CD14-positive monocyte (primary cell): Measurements from ENCODE around the gene HHEX. TPM values are rescaled to one million over a fixed set of nuclear protein-coding genes. Genes with fewer than 3 reads are reported as not detected.
"Not testable (repeated sequence)": the region's sequence is repeated elsewhere in the genome, so short reads cannot be mapped to it uniquely, and the experiment has no call there.

Experiments used
- DNase-seq, 3 donors: peaks; one replicate each; pipeline ENCODE4 v3.0.0-alpha.2; 2011 to 2022
- H2AFZ ChIP-seq: 2 replicates; pipeline ENCODE4 v1.6.0; 2012; ENCODE audit warnings: mild to moderate bottlenecking, low read depth, low read length, inconsistent platforms; ENCODE audit not compliant: insufficient read depth, poor library complexity, severe bottlenecking
- H3K27ac ChIP-seq, 2 donors: 1 replicate in 1 of 2; 2 replicates in 1 of 2; pipeline ENCODE4 v1.5.1; 2012 to 2013; ENCODE audit warnings: low read length in 2 of 2, control low read depth in 1 of 2, inconsistent platforms in 1 of 2, low read depth in 1 of 2, mild to moderate bottlenecking in 1 of 2
- H3K27me3 ChIP-seq, 2 donors: one replicate each; pipeline versions ENCODE4 v1.6.0 to v1.6.1; 2011 to 2013; ENCODE audit warnings: low read length in 2 of 2; ENCODE audit not compliant: control insufficient read depth in 2 of 2, insufficient read depth in 2 of 2
- H3K36me3 ChIP-seq, 2 donors: replicated peaks in 1 of 2; 1 replicate in 1 of 2; 2 replicates in 1 of 2; pipeline versions ENCODE4 v1.5.1 to v1.6.1; 2012 to 2013; ENCODE audit warnings: low read length in 2 of 2, control low read depth in 1 of 2, inconsistent platforms in 1 of 2, mild to moderate bottlenecking in 1 of 2; ENCODE audit not compliant: insufficient read depth in 2 of 2, control insufficient read depth in 1 of 2
- H3K4me1 ChIP-seq, 2 donors: 1 replicate in 1 of 2; 2 replicates in 1 of 2; pipeline versions ENCODE4 v1.5.1 to v1.6.1; 2012 to 2013; ENCODE audit warnings: low read length in 2 of 2, control low read depth in 1 of 2, inconsistent platforms in 1 of 2, mild to moderate bottlenecking in 1 of 2, moderate library complexity in 1 of 2; ENCODE audit not compliant: insufficient read depth in 2 of 2, control insufficient read depth in 1 of 2
- H3K4me2 ChIP-seq: replicated peaks from 2 replicates; pipeline ENCODE3; 2012; ENCODE audit warnings: low read length, moderate library complexity, mild to moderate bottlenecking; ENCODE audit not compliant: poor library complexity, severe bottlenecking; ENCODE audit errors: extremely low read depth
- H3K4me3 ChIP-seq, 3 experiments: fragments of 200-600 bp in 1 of 3; sonication (generic) in 1 of 3; replicated peaks in 1 of 3; 1 replicate in 2 of 3; 2 replicates in 1 of 3; pipeline ENCODE4 v1.5.1; 2011 to 2013; ENCODE audit warnings: low read length in 3 of 3, mild to moderate bottlenecking in 3 of 3, control low read depth in 2 of 3, low read depth in 2 of 3, inconsistent platforms in 1 of 3, moderate library complexity in 1 of 3
- H3K79me2 ChIP-seq: 2 replicates; pipeline ENCODE4 v1.6.0; 2012; ENCODE audit warnings: mild to moderate bottlenecking, control low read depth, inconsistent platforms, low read length, moderate library complexity; ENCODE audit not compliant: insufficient read depth
- H3K9ac ChIP-seq: 2 replicates; pipeline ENCODE4 v1.6.0; 2017; ENCODE audit warnings: low read length, mild to moderate bottlenecking; ENCODE audit not compliant: insufficient read depth, poor library complexity, severe bottlenecking
- H3K9me3 ChIP-seq, 2 donors: replicated peaks in 1 of 2; 1 replicate in 1 of 2; 2 replicates in 1 of 2; pipeline versions ENCODE4 v1.5.1 to v1.6.1; 2012 to 2013; ENCODE audit warnings: low read length in 2 of 2, control low read depth in 1 of 2; ENCODE audit not compliant: control insufficient read depth in 1 of 2, insufficient read depth in 1 of 2
- H4K20me1 ChIP-seq: 2 replicates; pipeline ENCODE4 v1.6.0; 2012; ENCODE audit warnings: mild to moderate bottlenecking, low read length, control low read depth, moderate library complexity; ENCODE audit not compliant: insufficient read depth
- H3K27ac Mint-ChIP-seq, 7 donors: one replicate each; pipeline ENCODE4 v1.8.0; 2020; ENCODE audit warnings: mild to moderate bottlenecking in 7 of 7, mixed read lengths in 7 of 7, moderate library complexity in 6 of 7, inconsistent platforms in 2 of 7
- H3K27me3 Mint-ChIP-seq, 3 donors: one replicate each; pipeline ENCODE4 v1.8.0; 2021 to 2022; ENCODE audit warnings: low read depth in 3 of 3, mild to moderate bottlenecking in 3 of 3, mixed read lengths in 3 of 3, moderate library complexity in 3 of 3, inconsistent platforms in 1 of 3
- H3K36me3 Mint-ChIP-seq, 2 donors: one replicate each; pipeline ENCODE4 v1.8.0; 2020; ENCODE audit warnings: mixed read lengths in 2 of 2, inconsistent platforms in 1 of 2, mild to moderate bottlenecking in 1 of 2
- H3K4me1 Mint-ChIP-seq: one replicate; pipeline ENCODE4 v1.8.0; 2020; ENCODE audit warnings: mild to moderate bottlenecking, mixed read lengths
- H3K4me3 Mint-ChIP-seq, 2 donors: one replicate each; pipeline ENCODE4 v1.8.0; 2020; ENCODE audit warnings: mild to moderate bottlenecking in 2 of 2, mixed read lengths in 2 of 2, moderate library complexity in 1 of 2
- H3K9me3 Mint-ChIP-seq, 7 donors: one replicate each; pipeline ENCODE4 v1.8.0; 2020 to 2022; ENCODE audit warnings: mixed read lengths in 7 of 7, mild to moderate bottlenecking in 6 of 7, moderate library complexity in 6 of 7, inconsistent platforms in 2 of 7
- CTCF ChIP-seq: fragments of 200-600 bp; IDR thresholded peaks from one replicate; pipeline ENCODE4 v1.8.0; 2022; ENCODE audit warnings: antibody characterized with exemption, mild to moderate bottlenecking
- WGBS: methylation state at CpG from one replicate; pipeline ENCODE4 v1.1.5; 2013; ENCODE audit warnings: missing lambda C conversion rate; ENCODE audit not compliant: insufficient coverage; 5-methylcytosine and 5-hydroxymethylcytosine counted together
- intact Hi-C, 2 donors: fragments of 100-400 bp; cut with micrococcal nuclease; formaldehyde crosslinking; loops; one replicate each; pipeline versions ENCODE4 v1.15.0 to v1.15.1; 2023
- polyA plus RNA-seq, 3 donors: library from polyadenylated mRNA; depleted of rRNA in 1 of 3; unstranded in 2 of 3; stranded (reverse) in 1 of 3; fragments of 300-500 nt in 2 of 3; fragments of >200 nt in 1 of 3; fragmentation: Illumina TruSeq in 2 of 3; gene quantifications; 1 replicate in 2 of 3; 2 replicates in 1 of 3; pipeline ENCODE4 v1.2.3, GENCODE V29; 2012 to 2021

The HHEX gene
- polyA plus RNA-seq, 3 donors = 33.6 to 54.6 (median 51.2) TPM

GRCh38 chr10:92740762-92741161 is 51.0 kb downstream of the HHEX start:
- H3K4me3 Mint-ChIP-seq = no peak overlapping the region
- Histone ChIP-seq H3K36me3 (no peaks in the 10 kb centered on the region), H4K20me1 (no peaks in the 10 kb centered on the region), H3K4me1 (peaks cover 21% of the 10 kb centered on the region in 2 donors), H3K4me3 (no peak overlapping the region), H3K9ac (no peak overlapping the region), H3K79me2 (no peaks in the 10 kb centered on the region), H3K27ac (no peak overlapping the region), H2AFZ (no peak overlapping the region), H3K9me3 (no peaks in the 10 kb centered on the region), H3K4me2 (no peak overlapping the region), H3K27me3 (no peaks in the 10 kb centered on the region)
- peaks cover 0 to 2% (median 2%) of the 10 kb centered on the region in 3 donors for H3K27me3 Mint-ChIP-seq
- H3K36me3 Mint-ChIP-seq = peaks cover 6 to 8% of the 10 kb centered on the region in 2 donors
- TF ChIP-seq CTCF = no peak
- no peak for DNase-seq
- peaks cover 0 to 7% (median 2%) of the 10 kb centered on the region in 7 donors for H3K9me3 Mint-ChIP-seq
- intact Hi-C loops = loop anchor here in 1 of 2 donors (5.0 kb wide), 1 partner anchor 33 kb away; no protein-coding TSS in a partner anchor
- H3K4me1 Mint-ChIP-seq = peaks cover 40% of the 10 kb centered on the region
- WGBS = 95% methylated on average over 2 of the region's 3 CpGs
- H3K27ac Mint-ChIP-seq = peak overlapping the region in 1 of 7 donors; percentile 71

- H3K27ac Mint-ChIP-seq = peak overlapping the region in 5 of 7 donors; percentile 77 to 91 (median 85)
- H2AFZ ChIP-seq, H3K9me3 ChIP-seq, H3K27me3 ChIP-seq, H3K36me3 ChIP-seq, H4K20me1 ChIP-seq, H3K79me2 ChIP-seq, H3K36me3 Mint-ChIP-seq, H3K9me3 Mint-ChIP-seq, H3K4me3 ChIP-seq, H3K27me3 Mint-ChIP-seq, H3K9ac ChIP-seq, H3K4me2 ChIP-seq: not testable (repeated sequence)
- H3K4me1 Mint-ChIP-seq = peaks cover 41% of the 10 kb centered on the region
- peaks cover 21% of the 10 kb centered on the region in 2 donors for H3K4me1 ChIP-seq
- H3K4me3 Mint-ChIP-seq = peak overlapping the region in 1 of 2 donors; percentile 48
- peak overlapping the region in 1 of 2 donors; percentile 66 for H3K27ac ChIP-seq
- WGBS = no CpG with 5 or more reads among the region's 4 CpGs
- intact Hi-C loops = loop anchor here in 1 of 2 donors (2.0 to 5.0 kb wide), 2 partner anchors 15 to 34 kb away; no protein-coding TSS in a partner anchor
- peak in 2 of 3 donors; percentile 20 to 26 for DNase-seq
Observed at GRCh38 chr10:92741741-92742140, 52.0 kb downstream of the HHEX start.
